OCI-LY3 (cell line): ENCODE results near the gene PDCD6IP.

Source experiments
- H2AFZ ChIP-seq: fragments of 200-600, 300-600 bp; shearing (Covaris generic); 2 replicates; pipeline ENCODE4 v1.6.0; 2014; ENCODE audit warnings: antibody characterized with exemption, low read depth, low read length
- H3K27ac ChIP-seq: fragments of 200-600, 300-600 bp; sonication (generic); 2 replicates; pipeline ENCODE4 v1.5.1; 2014; ENCODE audit warnings: mild to moderate bottlenecking, low read length, moderate library complexity, mixed read lengths
- H3K27me3 ChIP-seq: fragments of 200-600, 300-600 bp; sonication (generic); 2 replicates; pipeline ENCODE4 v1.6.1; 2014; ENCODE audit warnings: low read depth, low read length, mixed read lengths
- H3K36me3 ChIP-seq: fragments of 200-600, 300-600 bp; sonication (generic); replicated peaks from 2 replicates; pipeline ENCODE3; 2014; ENCODE audit warnings: low read depth, low read length, mixed read lengths
- H3K4me1 ChIP-seq: fragments of 300-600, 200-600 bp; sonication (generic); 2 replicates; pipeline ENCODE4 v1.6.1; 2014; ENCODE audit warnings: low read length, mixed read lengths
- H3K4me2 ChIP-seq: fragments of 200-600, 300-600 bp; sonication (generic); 2 replicates; pipeline ENCODE4 v1.6.1; 2014; ENCODE audit warnings: low read length, mixed read lengths
- H3K4me3 ChIP-seq: fragments of 300-600, 200-600 bp; sonication (generic); 2 replicates; pipeline ENCODE4 v1.5.1; 2014; ENCODE audit warnings: antibody characterized with exemption, mild to moderate bottlenecking, low read length, moderate library complexity
- H3K79me2 ChIP-seq: fragments of 300-600, 200-600 bp; shearing (Covaris generic); 2 replicates; pipeline ENCODE4 v1.6.1; 2014; ENCODE audit warnings: mild to moderate bottlenecking, low read length, mixed read lengths
- H3K9ac ChIP-seq: fragments of 300-600, 200-600 bp; shearing (Covaris generic); 2 replicates; pipeline ENCODE4 v1.6.0; 2014; ENCODE audit warnings: mild to moderate bottlenecking, low read length, moderate library complexity
- H3K9me3 ChIP-seq: fragments of 200-600, 300-600 bp; shearing (Covaris generic); 2 replicates; pipeline ENCODE4 v1.6.1; 2014; ENCODE audit warnings: low read length, mixed read lengths; ENCODE audit not compliant: insufficient read depth
- H4K20me1 ChIP-seq: fragments of 200-600, 300-600 bp; sonication (generic); 2 replicates; pipeline ENCODE4 v1.6.1; 2016; ENCODE audit warnings: low read length, mixed read lengths; ENCODE audit not compliant: insufficient read depth
- CTCF ChIP-seq: fragments of 200-600, 300-600 bp; sonication (generic); IDR thresholded peaks from 2 replicates; pipeline ENCODE4 v1.5.1; 2014; ENCODE audit warnings: antibody characterized with exemption, low read length, low read depth
- EZH2phosphoT487 ChIP-seq: fragments of 200-600 bp; shearing (Covaris generic); IDR thresholded peaks from 2 replicates; pipeline ENCODE4 v1.6.1; 2018; ENCODE audit warnings: antibody characterized with exemption, mixed run types, low read depth

Gene PDCD6IP

GRCh38 chr3:33875680-33876079 is 77.2 kb downstream of the PDCD6IP start:
- no peak overlapping the region for H2AFZ ChIP-seq
- peaks cover 21% of the 10 kb centered on the region for H3K4me1 ChIP-seq
- H3K4me2 ChIP-seq = peak overlapping the region; percentile 64
- no peaks in the 10 kb centered on the region for H3K9me3 ChIP-seq
- no peak overlapping the region for H3K4me3 ChIP-seq
- H3K36me3 ChIP-seq = no peaks in the 10 kb centered on the region
- no peak overlapping the region for H3K27ac ChIP-seq
- no peaks in the 10 kb centered on the region for H3K79me2 ChIP-seq
- no peaks in the 10 kb centered on the region for H3K27me3 ChIP-seq
- no peaks in the 10 kb centered on the region for H4K20me1 ChIP-seq
- H3K9ac ChIP-seq = no peak overlapping the region
- TF ChIP-seq EZH2phosphoT487 (no peak), CTCF (no peak)

GRCh38 chr3:33877187-33877586 is 78.8 kb downstream of the PDCD6IP start:
- no peak overlapping the region for H3K27ac ChIP-seq
- no peaks in the 10 kb centered on the region for H3K79me2 ChIP-seq
- no peak overlapping the region for H2AFZ ChIP-seq
- no peaks in the 10 kb centered on the region for H4K20me1 ChIP-seq
- no peaks in the 10 kb centered on the region for H3K27me3 ChIP-seq
- H3K4me2 ChIP-seq = peak overlapping the region; percentile 64; the same call in 1 of the 2 replicates
- no peaks in the 10 kb centered on the region for H3K36me3 ChIP-seq
- TF ChIP-seq EZH2phosphoT487 (no peak), CTCF (no peak)
- no peak overlapping the region for H3K4me3 ChIP-seq
- H3K9me3 ChIP-seq = no peaks in the 10 kb centered on the region
- H3K4me1 ChIP-seq = peaks cover 21% of the 10 kb centered on the region
- H3K9ac ChIP-seq = no peak overlapping the region

- Histone ChIP-seq H2AFZ (no peak overlapping the region), H3K36me3 (no peaks in the 10 kb centered on the region), H3K27me3 (no peaks in the 10 kb centered on the region), H3K79me2 (no peaks in the 10 kb centered on the region), H3K4me2 (no peak overlapping the region), H4K20me1 (no peaks in the 10 kb centered on the region), H3K4me1 (peaks cover 27% of the 10 kb centered on the region), H3K9ac (no peak overlapping the region), H3K27ac (no peak overlapping the region), H3K4me3 (no peak overlapping the region), H3K9me3 (no peaks in the 10 kb centered on the region)
- no peak for TF ChIP-seq EZH2phosphoT487
- no peak for TF ChIP-seq CTCF
Observed at GRCh38 chr3:33879540-33879939, 81.1 kb downstream of the PDCD6IP start.

GRCh38 chr3:33881156-33882064 is 83.0 kb downstream of the PDCD6IP start:
- TF ChIP-seq CTCF = no peak
- no peak for TF ChIP-seq EZH2phosphoT487
- Histone ChIP-seq H4K20me1 (no peaks in the 10 kb centered on the region), H3K36me3 (no peaks in the 10 kb centered on the region), H2AFZ (no peak overlapping the region), H3K27ac (no peak overlapping the region), H3K4me3 (no peak overlapping the region), H3K4me1 (peaks cover 15% of the 10 kb centered on the region), H3K27me3 (no peaks in the 10 kb centered on the region), H3K4me2 (no peak overlapping the region), H3K9me3 (no peaks in the 10 kb centered on the region), H3K79me2 (no peaks in the 10 kb centered on the region), H3K9ac (no peak overlapping the region)
